NCI-H1417 treated with DMSO at 0.1 percent for 48 hours (cell line): Measurements from ENCODE around the gene FCGR1A.
A peak's percentile ranks its signal among the peaks of the same experiment; 100 is the strongest.
"Not testable (repeated sequence)": the region's sequence is repeated elsewhere in the genome, so short reads cannot be mapped to it uniquely, and the experiment has no call there.

Experiments
- DNase-seq: peaks from one replicate; lab custom pipeline; 2025; lab: John Stamatoyannopoulos, UW

Gene FCGR1A

DNA sequence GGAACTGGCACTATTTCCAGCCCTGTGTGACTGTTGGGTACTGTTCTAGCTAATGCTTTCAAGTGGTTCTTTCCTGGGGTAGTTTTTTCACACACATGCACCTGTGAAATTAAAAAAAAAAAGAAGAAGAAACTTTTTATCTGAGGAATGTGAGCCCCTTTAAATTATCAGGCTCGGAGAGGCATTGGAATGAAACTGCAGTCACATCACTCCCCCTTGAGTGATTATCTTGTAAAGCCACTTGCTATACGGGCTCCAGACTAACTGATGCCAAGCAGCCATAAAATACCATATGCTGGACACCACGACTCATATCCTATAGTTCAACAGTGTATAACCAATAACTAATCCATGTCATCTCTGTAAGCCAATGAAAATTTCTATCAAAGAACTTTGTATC lies 5.4 kb upstream of the FCGR1A start:
- DNase-seq: not testable (repeated sequence)

DNA sequence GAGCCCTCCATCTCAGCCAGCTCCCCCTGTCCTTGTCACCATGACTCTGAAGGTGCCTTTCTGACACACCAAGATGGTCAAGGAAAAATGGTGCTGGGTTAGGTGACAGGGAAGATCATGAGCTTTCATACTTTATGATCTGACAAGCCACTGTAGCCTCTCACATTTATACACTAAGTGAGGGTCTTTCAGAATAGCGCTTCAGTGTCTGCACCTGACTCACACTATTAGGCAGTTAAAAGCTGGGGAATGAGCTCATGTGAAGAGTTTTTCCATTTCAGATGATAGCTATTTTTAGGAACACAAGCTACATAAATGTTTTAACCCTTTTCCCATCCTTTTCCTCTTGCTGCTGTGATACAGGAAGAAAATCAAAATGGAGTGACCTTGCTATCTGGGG lies 4.2 kb upstream of the FCGR1A start:
- DNase-seq: not testable (repeated sequence)

DNA sequence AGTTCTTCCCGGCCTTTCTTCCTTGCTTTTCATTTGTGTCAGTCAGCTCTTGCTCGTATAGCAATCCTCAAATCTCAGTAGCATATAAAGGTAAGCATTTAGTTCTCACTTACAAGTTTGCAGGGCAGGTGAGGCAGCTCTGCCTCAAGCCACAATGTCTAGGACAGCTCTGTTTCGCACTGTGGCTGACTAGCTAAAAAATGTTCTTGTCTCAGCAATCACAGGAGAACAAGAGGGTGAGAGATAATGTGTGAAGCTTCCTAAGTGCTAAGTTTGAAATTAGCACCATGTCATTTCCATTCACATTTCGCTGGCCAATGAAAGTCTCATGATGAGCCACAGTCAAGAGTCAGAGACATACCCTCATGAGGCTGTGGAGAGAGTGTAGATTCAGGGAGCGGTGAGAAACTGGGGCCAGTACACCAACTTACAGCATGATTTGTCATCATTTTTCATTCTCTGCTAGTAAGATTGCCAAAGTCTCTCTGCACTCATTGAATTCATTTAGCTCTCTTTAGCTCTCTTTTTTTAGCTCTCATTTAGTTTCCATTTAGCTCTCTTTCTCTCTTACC lies 995 bp upstream of the FCGR1A start:
- DNase-seq: not testable (repeated sequence)

DNA sequence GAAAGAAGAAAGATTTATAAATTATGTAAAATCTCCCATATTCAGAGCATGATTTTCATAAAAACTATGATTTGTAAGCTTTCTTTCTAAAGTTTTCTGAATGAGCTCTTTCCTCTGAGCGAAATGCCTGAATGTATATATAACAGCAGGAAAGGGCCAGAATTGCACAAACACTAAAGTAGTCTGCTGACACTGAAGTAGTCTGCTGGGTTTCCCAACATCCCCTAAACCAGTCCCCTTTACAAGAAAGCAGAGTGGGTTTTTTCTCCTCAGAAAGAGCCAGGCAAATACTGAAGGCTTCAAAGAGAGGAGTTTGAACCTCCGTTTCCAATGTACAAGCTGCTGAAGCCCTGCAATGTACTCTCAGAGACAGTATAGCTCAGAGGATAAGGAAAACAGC lies 795 bp downstream of the FCGR1A start:
- DNase-seq: not testable (repeated sequence)

DNA sequence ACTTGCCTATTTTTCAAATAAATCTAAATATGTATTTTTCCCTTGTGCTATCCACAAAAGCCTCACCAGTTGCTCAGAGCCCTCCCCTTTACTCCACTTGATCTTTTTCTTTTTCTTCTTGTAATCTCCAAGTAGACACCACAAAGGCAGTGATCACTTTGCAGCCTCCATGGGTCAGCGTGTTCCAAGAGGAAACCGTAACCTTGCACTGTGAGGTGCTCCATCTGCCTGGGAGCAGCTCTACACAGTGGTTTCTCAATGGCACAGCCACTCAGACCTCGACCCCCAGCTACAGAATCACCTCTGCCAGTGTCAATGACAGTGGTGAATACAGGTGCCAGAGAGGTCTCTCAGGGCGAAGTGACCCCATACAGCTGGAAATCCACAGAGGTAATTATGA lies 1.4 kb downstream of the FCGR1A start:
- not testable (repeated sequence) for DNase-seq

DNA sequence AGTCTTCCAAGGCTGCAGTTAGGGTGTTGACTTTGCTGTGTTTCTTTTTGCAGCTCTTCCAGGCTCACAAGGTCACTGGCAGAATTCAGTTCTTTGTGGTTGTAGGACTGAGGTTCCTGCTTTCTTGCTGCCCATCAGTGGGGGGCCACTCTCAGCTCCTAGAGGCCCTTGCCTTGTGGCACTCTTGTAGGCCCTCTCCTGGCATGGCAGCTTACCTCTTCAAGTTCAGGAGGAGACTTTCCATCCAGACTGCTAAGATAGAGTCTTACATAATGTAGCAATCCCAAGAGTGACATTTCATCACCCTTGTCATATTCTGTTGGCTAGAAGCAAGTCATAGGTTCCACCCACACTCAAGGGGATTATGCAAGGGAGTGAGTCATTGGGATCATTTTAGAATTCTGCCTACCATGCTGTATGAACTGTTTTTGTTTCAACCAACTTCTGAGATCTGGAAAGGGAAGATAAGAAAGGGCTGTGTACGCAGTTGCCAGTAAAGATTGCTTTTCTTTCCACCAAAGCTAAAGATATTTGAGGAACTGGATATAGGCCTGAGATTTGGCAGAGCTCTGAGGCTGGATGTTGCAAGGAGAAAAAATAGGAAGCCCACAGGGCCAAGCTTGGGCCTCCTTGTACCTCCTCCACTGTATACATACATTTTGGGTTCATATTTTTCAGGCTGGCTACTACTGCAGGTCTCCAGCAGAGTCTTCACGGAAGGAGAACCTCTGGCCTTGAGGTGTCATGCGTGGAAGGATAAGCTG lies 5.4 kb downstream of the FCGR1A start:
- DNase-seq: not testable (repeated sequence)

DNA sequence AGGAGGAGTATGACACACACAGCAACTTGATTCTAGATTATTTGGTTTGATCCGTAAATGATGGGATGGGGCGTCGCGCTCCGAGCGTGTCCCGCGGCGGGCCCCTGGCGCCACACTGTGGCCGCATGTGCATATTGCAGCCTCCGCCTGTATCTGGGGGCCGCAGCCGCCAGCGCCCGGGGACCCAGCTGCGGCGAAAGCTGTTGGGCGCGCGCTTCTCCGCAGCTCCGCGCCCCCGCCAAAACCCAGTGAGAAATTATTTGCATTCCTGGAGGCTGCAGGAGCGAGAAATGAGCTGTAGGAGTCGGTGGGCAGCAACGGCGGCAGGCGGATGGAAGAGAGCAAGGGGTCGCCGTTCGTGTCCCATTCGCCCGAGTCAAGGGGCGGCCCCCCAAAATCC lies 10.0 kb downstream of the FCGR1A start:
- DNase-seq: not testable (repeated sequence)

DNA sequence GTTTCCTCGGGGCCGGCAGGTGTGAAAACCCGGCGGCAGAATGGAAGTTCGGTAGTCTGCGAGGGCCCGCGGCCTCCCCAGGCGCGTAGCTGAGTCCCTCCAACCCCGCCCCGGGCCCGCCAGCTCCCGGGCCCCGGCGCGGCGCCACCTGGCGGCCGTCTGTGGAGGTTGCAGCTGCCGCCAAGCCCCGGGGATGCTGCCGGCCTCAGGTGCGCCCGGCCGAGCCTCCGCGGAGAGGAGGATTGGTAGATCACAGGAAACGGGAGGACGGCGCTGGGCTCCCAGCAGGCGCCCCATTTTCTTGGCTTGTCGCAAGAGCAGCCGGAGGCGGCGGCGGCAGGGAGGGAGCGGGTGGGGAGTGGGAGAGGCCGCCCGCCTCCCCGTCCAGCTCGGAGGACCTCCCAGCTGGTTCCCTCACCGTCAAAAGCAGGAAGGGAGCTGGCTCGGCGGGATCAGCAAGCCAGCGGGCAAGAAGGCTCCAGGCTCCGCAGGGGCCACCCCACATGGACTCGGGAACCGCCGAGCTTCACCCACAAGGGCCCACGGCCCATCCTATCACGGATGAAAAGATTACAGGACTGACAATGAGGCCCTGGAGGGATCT lies 10.5 kb downstream of the FCGR1A start:
- not testable (repeated sequence) for DNase-seq

DNA sequence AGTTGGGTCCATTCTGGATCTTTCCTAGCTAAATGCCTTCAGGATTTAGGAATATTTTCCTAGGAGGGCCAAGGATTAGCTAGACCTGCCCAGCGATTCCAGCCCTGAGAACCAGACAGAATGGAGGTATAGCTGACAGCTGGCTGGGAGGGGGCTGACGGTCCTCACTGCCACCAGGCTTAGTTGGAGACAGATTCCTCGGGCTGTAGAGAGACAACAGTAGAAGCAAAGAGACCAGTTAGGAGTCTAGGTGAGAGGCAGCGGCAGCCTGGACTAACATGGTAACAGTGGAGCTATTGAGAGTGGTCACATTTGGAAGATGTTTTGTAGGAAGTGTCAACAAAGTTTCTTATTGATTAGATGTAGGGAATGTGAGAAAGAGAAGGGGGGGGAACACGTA lies 11.4 kb downstream of the FCGR1A start:
- DNase-seq: not testable (repeated sequence)

DNA sequence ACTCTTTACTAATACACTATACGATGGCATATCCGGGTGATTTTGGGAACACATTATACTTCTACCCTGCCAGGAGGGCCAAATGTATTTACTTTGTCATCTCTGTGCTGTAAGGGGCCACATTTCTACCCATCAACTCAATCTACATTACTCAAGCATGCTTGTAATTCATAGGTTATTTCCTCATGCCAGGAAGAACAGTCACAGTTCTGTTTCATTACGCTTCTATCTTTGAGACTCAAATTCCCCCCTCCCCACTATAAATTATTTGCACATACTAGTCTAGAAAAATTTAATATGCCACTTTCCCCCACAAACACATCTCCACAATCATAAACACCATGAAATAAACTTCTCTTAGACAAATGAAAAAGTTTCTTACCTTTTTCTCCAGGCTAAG lies 19.1 kb downstream of the FCGR1A start:
- not testable (repeated sequence) for DNase-seq

DNA sequence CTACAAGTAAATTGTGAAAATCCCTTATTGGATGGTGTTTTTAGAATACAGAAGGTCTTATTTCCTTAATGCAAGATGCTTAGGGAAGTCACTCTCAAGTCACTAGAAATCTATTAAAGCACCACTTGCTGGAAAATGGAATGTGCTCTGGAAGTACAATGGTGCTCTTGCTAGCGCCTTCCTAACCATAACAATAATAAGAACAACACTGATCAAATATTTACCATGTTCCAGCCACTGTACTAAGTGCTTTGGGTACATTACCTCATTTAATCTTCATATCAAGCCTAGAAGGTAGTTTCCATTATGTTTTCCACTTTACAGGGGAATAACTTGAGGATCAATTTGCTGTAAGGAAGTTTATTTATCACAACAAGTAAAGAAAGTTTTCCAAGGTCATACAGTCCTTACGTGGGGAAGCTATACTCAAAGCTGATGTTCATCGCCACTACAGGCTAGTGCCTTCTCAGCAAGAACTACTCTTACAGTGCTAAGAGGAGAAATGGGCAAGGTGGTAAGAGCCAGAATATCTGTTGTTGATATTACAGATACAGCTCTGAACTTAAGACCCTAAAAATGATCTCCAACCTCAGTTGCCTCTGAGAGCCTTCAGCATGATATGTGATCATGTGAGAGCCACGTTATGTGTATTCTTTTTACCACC lies 22.1 kb downstream of the FCGR1A start:
- not testable (repeated sequence) for DNase-seq

DNA sequence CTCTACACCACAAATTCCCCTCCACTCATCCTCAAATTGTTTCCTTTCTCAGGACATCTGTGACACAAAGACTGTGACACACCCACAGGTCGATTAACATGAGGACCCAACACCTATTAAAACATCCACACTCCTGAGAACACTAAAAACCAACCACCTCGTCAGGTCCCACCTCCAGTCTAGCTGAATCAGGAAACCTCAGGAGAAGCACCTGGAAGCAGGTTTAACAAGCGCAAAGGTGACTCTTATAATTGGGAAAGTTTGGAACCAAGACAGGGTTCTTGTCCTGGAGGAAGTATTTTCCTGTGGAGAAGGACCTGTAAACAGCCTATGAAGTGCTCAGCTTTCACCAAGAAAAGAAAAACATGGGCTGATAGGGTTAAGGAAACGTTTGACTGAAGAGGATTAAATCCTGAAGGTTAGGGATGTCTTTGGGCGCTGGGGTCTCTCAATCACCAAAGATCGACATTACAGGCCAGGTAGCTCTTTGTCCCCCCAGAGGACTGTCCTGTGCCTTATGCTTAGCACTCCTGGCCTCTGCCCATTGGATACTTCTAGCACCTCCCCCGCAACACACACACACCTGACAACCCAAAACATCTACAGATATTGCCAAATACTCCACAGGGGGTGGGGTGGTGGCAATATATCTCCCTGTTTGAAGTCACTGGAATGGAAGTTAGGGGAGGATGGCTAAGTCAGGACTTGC lies 28.4 kb downstream of the FCGR1A start:
- not testable (repeated sequence) for DNase-seq

DNA sequence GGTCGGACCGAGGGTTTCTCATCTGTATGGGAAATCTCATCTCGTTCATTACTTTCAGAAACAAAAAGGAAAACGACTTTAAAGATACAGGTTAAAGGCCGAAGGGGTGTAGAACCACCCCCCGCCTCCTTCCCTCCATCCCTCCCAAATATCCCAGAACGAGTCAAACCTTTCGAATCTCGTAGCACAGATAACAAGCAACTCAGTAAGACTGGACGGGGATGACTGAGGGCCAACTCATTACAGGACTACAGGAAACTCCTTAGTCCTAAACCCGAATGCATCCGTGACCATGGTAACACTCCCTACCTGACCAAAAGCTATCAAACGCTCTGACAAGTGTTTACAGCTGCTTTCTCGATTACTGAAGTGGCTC lies 29.0 kb downstream of the FCGR1A start:
- not testable (repeated sequence) for DNase-seq

DNA sequence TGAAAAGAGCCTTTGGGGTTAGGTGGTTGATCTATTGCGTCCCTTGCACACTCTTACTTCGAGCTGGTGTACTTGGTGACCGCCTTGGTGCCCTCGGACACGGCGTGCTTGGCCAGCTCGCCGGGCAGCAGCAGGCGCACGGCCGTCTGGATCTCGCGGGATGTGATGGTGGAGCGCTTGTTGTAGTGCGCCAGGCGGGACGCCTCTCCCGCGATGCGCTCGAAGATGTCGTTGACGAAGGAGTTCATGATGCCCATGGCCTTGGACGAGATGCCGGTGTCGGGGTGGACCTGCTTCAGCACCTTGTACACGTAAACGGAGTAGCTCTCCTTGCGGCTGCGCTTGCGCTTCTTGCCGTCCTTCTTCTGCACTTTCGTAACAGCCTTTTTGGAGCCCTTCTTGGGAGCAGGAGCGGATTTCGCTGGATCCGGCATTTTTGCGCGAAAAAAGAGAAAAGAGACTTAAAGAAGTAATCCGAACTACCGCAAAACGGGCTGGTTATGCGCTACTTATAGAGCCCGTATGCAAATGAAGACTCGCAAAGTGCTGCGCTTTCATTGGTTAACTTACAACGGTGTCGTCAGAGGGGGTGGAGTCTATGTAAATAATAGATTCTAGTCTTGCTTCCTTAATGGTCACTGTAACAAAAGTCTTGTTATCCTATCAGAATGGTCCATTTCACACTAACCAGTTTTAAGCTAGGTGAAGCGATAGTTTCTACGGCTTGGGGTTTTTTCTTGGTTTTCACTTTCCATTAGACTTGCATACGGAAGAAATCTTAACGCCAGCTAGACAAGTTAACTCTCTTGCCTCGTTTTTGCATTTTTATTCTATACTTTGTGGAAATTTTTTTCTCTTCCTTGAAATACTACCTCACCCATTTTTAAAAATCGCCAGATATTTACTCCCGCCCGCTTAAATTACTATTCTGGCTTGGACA lies 29.7 kb downstream of the FCGR1A start:
- DNase-seq: peak; percentile 69

DNA sequence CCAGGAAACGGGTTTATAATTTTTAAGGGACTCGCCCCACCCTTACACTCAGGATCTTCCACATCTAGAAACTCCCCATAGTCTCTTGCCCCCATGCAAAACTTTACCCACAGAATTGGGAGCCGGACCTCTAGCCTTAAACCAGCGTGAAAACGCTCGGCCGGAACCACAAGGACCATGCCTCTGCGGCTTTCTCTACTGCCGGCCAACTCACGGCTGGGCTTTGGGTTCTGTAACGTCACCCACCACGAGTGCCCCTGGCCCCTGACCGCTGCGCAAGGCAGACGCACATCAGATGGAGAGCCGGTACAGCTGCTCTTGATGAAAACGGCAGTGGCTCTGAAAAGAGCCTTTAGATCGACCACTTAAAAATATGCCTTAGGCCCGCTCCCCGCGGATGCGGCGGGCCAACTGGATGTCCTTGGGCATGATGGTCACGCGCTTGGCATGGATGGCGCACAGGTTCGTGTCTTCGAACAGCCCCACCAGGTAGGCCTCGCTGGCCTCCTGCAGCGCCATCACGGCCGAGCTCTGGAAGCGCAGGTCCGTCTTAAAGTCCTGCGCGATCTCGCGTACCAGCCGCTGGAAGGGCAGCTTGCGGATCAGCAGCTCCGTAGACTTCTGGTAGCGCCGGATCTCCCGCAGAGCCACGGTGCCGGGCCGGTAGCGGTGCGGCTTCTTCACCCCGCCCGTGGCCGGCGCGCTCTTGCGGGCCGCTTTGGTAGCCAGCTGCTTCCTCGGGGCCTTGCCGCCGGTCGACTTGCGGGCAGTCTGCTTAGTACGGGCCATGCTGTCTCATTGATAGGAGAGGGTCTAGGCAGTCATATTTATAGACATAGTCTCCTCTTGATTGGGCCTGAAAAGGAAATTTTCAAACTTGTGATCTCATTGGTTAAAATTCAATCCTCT lies 30.7 kb downstream of the FCGR1A start:
- peak; percentile 31 for DNase-seq

DNA sequence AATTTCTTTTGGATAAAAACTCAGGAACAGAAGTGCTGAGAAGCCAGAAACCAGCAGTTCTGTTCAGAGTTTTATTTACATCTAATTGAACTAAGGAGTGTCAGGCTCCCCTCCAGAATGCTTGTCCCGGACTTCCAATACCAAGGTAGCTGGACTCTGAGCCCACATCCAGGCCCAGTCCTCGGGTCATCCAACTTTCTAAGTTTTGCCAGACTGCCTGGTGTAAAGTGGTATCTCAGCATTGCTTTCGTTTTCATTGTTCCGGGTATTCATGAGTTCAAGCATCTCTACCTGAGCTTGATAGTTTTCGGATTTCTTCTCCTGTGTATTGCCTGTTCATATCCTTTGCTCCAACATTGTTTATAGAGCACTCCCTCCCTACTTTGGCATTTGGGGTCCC lies 37.9 kb downstream of the FCGR1A start:
- not testable (repeated sequence) for DNase-seq

DNA sequence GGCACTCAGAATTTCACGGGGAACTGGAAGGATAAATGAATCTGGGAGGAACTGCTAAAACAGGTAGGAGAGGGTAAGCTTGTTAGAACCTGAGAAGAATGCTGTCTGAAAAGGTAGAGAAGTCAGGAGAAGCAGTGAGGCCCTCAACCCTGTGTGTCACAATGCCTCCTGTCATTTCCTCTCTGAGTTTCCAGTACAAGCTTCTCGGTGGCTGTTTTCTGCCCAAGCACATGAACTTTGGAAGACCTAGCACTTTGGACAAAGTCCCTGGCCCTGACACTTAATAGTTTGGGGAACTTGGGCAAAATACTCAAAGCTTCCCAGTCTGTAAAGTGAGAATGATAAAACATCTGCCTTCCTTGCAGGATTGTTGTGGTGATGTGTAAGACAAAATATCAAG lies 44.1 kb downstream of the FCGR1A start:
- not testable (repeated sequence) for DNase-seq

DNA sequence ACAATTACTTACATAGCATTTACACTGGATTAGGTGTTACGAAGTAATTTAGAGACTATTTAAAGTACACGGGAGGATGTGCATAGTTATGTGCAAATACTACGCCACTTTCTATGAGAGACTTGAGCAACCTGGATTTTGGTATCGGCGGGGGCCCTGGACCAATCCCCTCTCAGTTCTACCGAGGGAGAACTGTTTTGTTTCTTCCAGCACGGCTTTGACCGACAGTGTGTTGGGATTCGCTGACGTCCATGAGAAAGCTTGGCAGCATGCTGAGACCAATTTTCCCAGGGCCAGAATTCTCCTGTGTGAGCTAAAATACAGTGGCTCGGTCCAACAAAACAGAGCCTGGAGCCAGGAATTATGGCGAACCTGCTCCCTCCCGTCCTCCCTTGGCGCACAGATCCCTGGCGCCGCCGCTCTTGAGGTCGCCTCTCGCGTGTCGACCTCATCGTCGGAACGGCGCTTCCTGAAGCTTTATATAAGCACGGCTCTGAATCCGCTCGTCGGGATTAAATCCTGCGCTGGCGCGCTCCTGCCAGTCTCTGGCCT lies 49.3 kb downstream of the FCGR1A start:
- not testable (repeated sequence) for DNase-seq

DNA sequence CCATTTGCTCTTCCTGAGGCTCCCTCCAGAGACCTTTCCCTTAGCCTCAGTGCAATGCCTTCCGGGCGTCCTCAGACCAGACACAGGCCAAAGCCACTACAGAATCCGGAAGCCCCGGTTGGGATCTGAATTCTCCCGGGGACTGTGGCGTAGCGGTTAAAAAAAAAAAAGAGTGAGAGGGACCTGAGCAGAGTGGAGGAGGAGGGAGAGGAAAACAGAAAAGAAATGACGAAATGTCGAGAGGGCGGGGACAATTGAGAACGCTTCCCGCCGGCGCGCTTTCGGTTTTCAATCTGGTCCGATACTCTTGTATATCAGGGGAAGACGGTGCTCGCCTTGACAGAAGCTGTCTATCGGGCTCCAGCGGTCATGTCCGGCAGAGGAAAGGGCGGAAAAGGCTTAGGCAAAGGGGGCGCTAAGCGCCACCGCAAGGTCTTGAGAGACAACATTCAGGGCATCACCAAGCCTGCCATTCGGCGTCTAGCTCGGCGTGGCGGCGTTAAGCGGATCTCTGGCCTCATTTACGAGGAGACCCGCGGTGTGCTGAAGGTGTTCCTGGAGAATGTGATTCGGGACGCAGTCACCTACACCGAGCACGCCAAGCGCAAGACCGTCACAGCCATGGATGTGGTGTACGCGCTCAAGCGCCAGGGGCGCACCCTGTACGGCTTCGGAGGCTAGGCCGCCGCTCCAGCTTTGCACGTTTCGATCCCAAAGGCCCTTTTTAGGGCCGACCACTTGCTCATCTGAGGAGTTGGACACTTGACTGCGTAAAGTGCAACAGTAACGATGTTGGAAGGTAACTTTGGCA lies 50.0 kb downstream of the FCGR1A start:
- not testable (repeated sequence) for DNase-seq
